Measurements from ENCODE around the gene DOCK9. TPM values are rescaled to one million over a fixed set of nuclear protein-coding genes. Genes with fewer than 3 reads are reported as not detected.

The DOCK9 gene
- total and polyA plus RNA-seq, 9 of the 15 experiments (the other 6 are each of a cell fraction or from before 2014, with no cell fraction given) = 3.5 to 25.3 (median 16.7) TPM

- Histone ChIP-seq H3K27ac (ENCODE audit: extremely low read depth, low read depth, low read length) (no peak overlapping the region), H3K27me3 (ENCODE audit: control insufficient read depth in 2 of 2, insufficient read depth in 2 of 2, low read length in 2 of 2) (no peaks in the 10 kb centered on the region), H3K9me3 (replicated peaks; ENCODE audit: control insufficient read depth, insufficient read depth, low read depth, low read length) (no peaks in the 10 kb centered on the region), H3K4me2 (ENCODE audit: insufficient read depth, low read length) (no peak overlapping the region), H3K4me1 (replicated peaks in 1 of 2; ENCODE audit: control insufficient read depth in 2 of 2, insufficient read depth in 2 of 2, low read length in 2 of 2) (no peaks in the 10 kb centered on the region), H2AFZ (ENCODE audit: low read depth, low read length) (no peak overlapping the region), H4K20me1 (replicated peaks; ENCODE audit: control insufficient read depth, insufficient read depth, low read length) (no peaks in the 10 kb centered on the region), H3K9me1 (ENCODE audit: control insufficient read depth, insufficient read depth, low read length) (no peaks in the 10 kb centered on the region), H3K9ac (ENCODE audit: insufficient read depth in 1 of 2, low read depth in 2 of 2, low read length in 2 of 2) (no peak overlapping the region), H3K36me3 (ENCODE audit: control insufficient read depth, insufficient read depth, low read length) (peaks cover 40% of the 10 kb centered on the region; the same call in 2 of the 3 replicates), H3K4me3 (no peak overlapping the region), H3K79me2 (ENCODE audit: control insufficient read depth, insufficient read depth, low read length) (no peaks in the 10 kb centered on the region)
- intact Hi-C loops (cut with micrococcal nuclease) (no loop called here), in situ Hi-C loops (cut with MboI) (no loop called here)
- no peak for TF ChIP-seq TEAD4 (IDR thresholded peaks at IDR 0.05; ENCODE audit: low read length)
- no peak for TF ChIP-seq TEAD4 (CRISPR knock-in tag; IDR thresholded peaks at IDR 0.05; ENCODE audit: borderline replicate concordance)
- TF ChIP-seq NR3C1 (CRISPR knock-in tag; IDR thresholded peaks at IDR 0.05) = no peak
- no peak for TF ChIP-seq SRSF9 (IDR thresholded peaks at IDR 0.05; ENCODE audit: borderline replicate concordance, low read depth, low read length)
- FAIRE-seq (no peak), DNase-seq (ENCODE audit: extremely low read depth in 1 of 4, low spot score in 3 of 4) (no peak), ATAC-seq (no peak)
- ChIA-PET POLR2A (no interaction called here), CTCF (ENCODE audit: low intra/inter-chr PET ratio) (no interaction called here)
- 96% methylated on average over 9 of the region's 9 CpGs for WGBS (ENCODE audit: insufficient coverage, low coverage, missing lambda C conversion rate)
- BruUV-seq (replicated peaks) = no TSS peak
Observed at GRCh38 chr13:98886587-98887230, 91.2 kb downstream of the DOCK9 start.

DNA sequence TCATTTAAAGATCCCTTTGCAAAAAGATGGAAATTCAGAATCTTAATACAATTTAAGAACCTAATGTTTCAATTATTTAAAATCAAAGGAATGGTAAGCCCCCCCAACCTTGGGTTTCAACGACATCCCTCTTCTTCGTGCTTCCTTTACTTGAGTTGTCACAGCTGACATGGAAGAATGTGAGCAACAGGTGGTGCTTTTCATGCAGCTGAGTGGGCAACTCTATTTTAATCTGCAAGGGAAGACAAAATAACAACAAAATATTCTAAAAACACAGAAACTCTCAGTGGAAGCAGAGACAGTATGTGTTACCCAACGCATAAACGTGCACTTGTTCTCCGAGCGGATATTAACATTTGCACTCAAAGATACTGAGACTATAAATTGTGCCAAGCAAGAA, 92.3 kb downstream of the DOCK9 start:
- Histone ChIP-seq H3K9ac (ENCODE audit: insufficient read depth in 1 of 2, low read depth in 2 of 2, low read length in 2 of 2) (no peak overlapping the region), H3K9me3 (replicated peaks; ENCODE audit: control insufficient read depth, insufficient read depth, low read depth, low read length) (no peaks in the 10 kb centered on the region), H2AFZ (ENCODE audit: low read depth, low read length) (no peak overlapping the region), H4K20me1 (replicated peaks; ENCODE audit: control insufficient read depth, insufficient read depth, low read length) (no peaks in the 10 kb centered on the region), H3K27ac (ENCODE audit: extremely low read depth, low read depth, low read length) (no peak overlapping the region), H3K79me2 (ENCODE audit: control insufficient read depth, insufficient read depth, low read length) (no peaks in the 10 kb centered on the region), H3K36me3 (ENCODE audit: control insufficient read depth, insufficient read depth, low read length) (peaks cover 51% of the 10 kb centered on the region; the same call in 2 of the 3 replicates), H3K27me3 (ENCODE audit: control insufficient read depth in 2 of 2, insufficient read depth in 2 of 2, low read length in 2 of 2) (no peaks in the 10 kb centered on the region), H3K4me1 (replicated peaks in 1 of 2; ENCODE audit: control insufficient read depth in 2 of 2, insufficient read depth in 2 of 2, low read length in 2 of 2) (no peaks in the 10 kb centered on the region), H3K4me2 (ENCODE audit: insufficient read depth, low read length) (no peak overlapping the region), H3K4me3 (no peak overlapping the region), H3K9me1 (ENCODE audit: control insufficient read depth, insufficient read depth, low read length) (no peaks in the 10 kb centered on the region)
- ChIA-PET POLR2A (no interaction called here), CTCF (ENCODE audit: low intra/inter-chr PET ratio) (no interaction called here)
- FAIRE-seq (no peak), DNase-seq (ENCODE audit: extremely low read depth in 1 of 4, low spot score in 3 of 4) (no peak), ATAC-seq (no peak)
- intact Hi-C loops (cut with micrococcal nuclease) = no loop called here
- no TSS peak for BruUV-seq (replicated peaks)
- in situ Hi-C loops (cut with MboI) = no loop called here
- WGBS (ENCODE audit: insufficient coverage, low coverage, missing lambda C conversion rate) = 89% methylated on average over 6 of the region's 6 CpGs
- TF ChIP-seq ZNF274 (IDR thresholded peaks at IDR 0.05; ENCODE audit: borderline replicate concordance, low read depth, low read length) (no peak), ZNF134 (CRISPR knock-in tag; conservative IDR thresholded peaks at IDR 0.05) (no peak), ELK1 (CRISPR knock-in tag; IDR thresholded peaks at IDR 0.05) (no peak), TFAM (CRISPR knock-in tag; conservative IDR thresholded peaks at IDR 0.05) (no peak)

Measured in K562 (cell line).